IMR-90 (cell line): ENCODE data around the gene FOCAD. TPM values are rescaled to one million over a fixed set of nuclear protein-coding genes. Genes with fewer than 3 reads are reported as not detected.

Experiments
- ATAC-seq: fragments of 200-7000 bp; cut with Tn5 transposase; 2 replicates; pipeline ENCODE4 v1.9.1; 2020; ENCODE audit warnings: low read depth, mild to moderate bottlenecking, moderate library complexity
- BruUV-seq: library from RNA; stranded (reverse); fragments of 400-500 nt; replicated peaks from 2 replicates; lab custom pipeline; 2021; lab: Mats Ljungman, UMichigan
- CTCF ChIA-PET: fragments of 300-600 bp; formaldehyde crosslinking; extraction: SDS; loops from one replicate; lab custom pipeline; 2021; ENCODE audit warnings: antibody characterized with exemption; lab: Yijun Ruan, JAX
- POLR2A ChIA-PET: fragments of 300-600 bp; sonication (Branson Sonifier 250); formaldehyde crosslinking; loops from one replicate; lab custom pipeline; 2022; ENCODE audit warnings: antibody characterized with exemption; ENCODE audit not compliant: unreplicated experiment; lab: Charles Lee
- DNase-seq: peaks from one replicate; pipeline ENCODE4 v3.0.0; 2013
- H2AFZ ChIP-seq: replicated peaks from 2 replicates; pipeline ENCODE3; 2013; ENCODE audit warnings: low read length, mild to moderate bottlenecking; ENCODE audit not compliant: poor library complexity
- H2AK5ac ChIP-seq: 2 replicates; pipeline ENCODE4 v1.6.1; 2013; ENCODE audit warnings: low read depth, low read length, inconsistent platforms
- H2AK9ac ChIP-seq: replicated peaks from 2 replicates; pipeline ENCODE3; 2013; ENCODE audit warnings: mild to moderate bottlenecking, low read depth, low read length, moderate library complexity; ENCODE audit not compliant: poor library complexity
- H2BK120ac ChIP-seq: 2 replicates; pipeline ENCODE4 v1.6.1; 2013; ENCODE audit warnings: low read depth, low read length, inconsistent platforms
- H2BK15ac ChIP-seq: 3 replicates; pipeline ENCODE4 v1.6.1; 2013; ENCODE audit warnings: low read depth, low read length, inconsistent platforms
- H2BK20ac ChIP-seq: 2 replicates; pipeline ENCODE4 v1.6.1; 2013; ENCODE audit warnings: low read depth, mild to moderate bottlenecking, inconsistent platforms, low read length, moderate library complexity
- H2BK5ac ChIP-seq: 2 replicates; pipeline ENCODE4 v1.6.1; 2013; ENCODE audit warnings: mild to moderate bottlenecking, low read depth, low read length, inconsistent platforms; ENCODE audit not compliant: poor library complexity, severe bottlenecking
- H3K14ac ChIP-seq: replicated peaks from 2 replicates; pipeline ENCODE4 v1.6.1; 2013; ENCODE audit warnings: low read depth, low read length, inconsistent platforms
- H3K18ac ChIP-seq: 2 replicates; pipeline ENCODE4 v1.6.1; 2013; ENCODE audit warnings: low read depth, low read length, control low read depth
- H3K23ac ChIP-seq: 2 replicates; pipeline ENCODE4 v1.6.1; 2013; ENCODE audit warnings: low read depth, low read length, inconsistent platforms
- H3K27ac ChIP-seq: 2 replicates; pipeline ENCODE4 v1.5.1; 2013; ENCODE audit warnings: mild to moderate bottlenecking, control low read depth, low read length; ENCODE audit not compliant: insufficient read depth
- H3K27me3 ChIP-seq: 2 replicates; pipeline ENCODE4 v1.6.1; 2013; ENCODE audit warnings: low read length; ENCODE audit not compliant: control insufficient read depth, insufficient read depth
- H3K36me3 ChIP-seq: 2 replicates; pipeline ENCODE4 v1.6.1; 2013; ENCODE audit warnings: low read length, mixed read lengths; ENCODE audit not compliant: control insufficient read depth, insufficient read depth
- H3K4ac ChIP-seq: 2 replicates; pipeline ENCODE4 v1.6.1; 2013; ENCODE audit warnings: low read depth, low read length, inconsistent platforms
- H3K4me1 ChIP-seq: 2 replicates; pipeline ENCODE4 v1.6.1; 2013; ENCODE audit warnings: low read length, mixed read lengths; ENCODE audit not compliant: control insufficient read depth, insufficient read depth
- H3K4me2 ChIP-seq: 2 replicates; pipeline ENCODE4 v1.6.1; 2013; ENCODE audit warnings: low read depth, mild to moderate bottlenecking, control low read depth, low read length, moderate library complexity
- H3K4me3 ChIP-seq: 2 replicates; pipeline ENCODE4 v1.5.1; 2013; ENCODE audit warnings: low read depth, mild to moderate bottlenecking, control low read depth, low read length, moderate library complexity; ENCODE audit not compliant: insufficient read depth
- H3K56ac ChIP-seq: 2 replicates; pipeline ENCODE4 v1.6.1; 2013; ENCODE audit warnings: low read length, inconsistent platforms; ENCODE audit not compliant: insufficient read depth; ENCODE audit errors: extremely low read depth
- H3K79me1 ChIP-seq, 2 experiments: 2 replicates each; pipeline ENCODE4 v1.6.1; 2013; ENCODE audit warnings: low read length in 2 of 2, inconsistent platforms in 1 of 2, low read depth in 1 of 2
- H3K9ac ChIP-seq: 2 replicates; pipeline ENCODE4 v1.6.1; 2013; ENCODE audit warnings: low read depth, low read length, control low read depth
- H3K9me1 ChIP-seq: 2 replicates; pipeline ENCODE4 v1.6.1; 2013; ENCODE audit warnings: low read length, inconsistent platforms; ENCODE audit not compliant: insufficient read depth
- H3K9me3 ChIP-seq: 2 replicates; pipeline ENCODE4 v1.6.1; 2013; ENCODE audit warnings: low read length; ENCODE audit not compliant: control insufficient read depth, insufficient read depth
- H4K20me1 ChIP-seq: 2 replicates; pipeline ENCODE4 v1.6.1; 2013; ENCODE audit warnings: low read length, inconsistent platforms; ENCODE audit not compliant: insufficient read depth
- H4K5ac ChIP-seq: 2 replicates; pipeline ENCODE4 v1.6.1; 2013; ENCODE audit warnings: mild to moderate bottlenecking, low read depth, low read length, control low read depth
- H4K8ac ChIP-seq, 2 experiments: 2 replicates each; pipeline ENCODE4 v1.6.1; 2013; ENCODE audit warnings: low read depth in 2 of 2, low read length in 2 of 2, control low read depth in 1 of 2, inconsistent platforms in 1 of 2
- H4K91ac ChIP-seq: 2 replicates; pipeline ENCODE4 v1.6.1; 2013; ENCODE audit warnings: low read depth, low read length, inconsistent platforms; ENCODE audit not compliant: insufficient read depth
- CEBPB ChIP-seq: IDR thresholded peaks from 2 replicates; pipeline ENCODE4 v1.6.1; 2012; ENCODE audit warnings: low read depth, low read length, improper control_type of control experiment
- CHD1 ChIP-seq: IDR thresholded peaks from 2 replicates; pipeline ENCODE4 v1.6.1; 2012; ENCODE audit warnings: low read depth, low read length, improper control_type of control experiment
- CTCF ChIP-seq: conservative IDR thresholded peaks from 2 replicates; pipeline ENCODE4 v1.5.1; 2012; ENCODE audit warnings: mild to moderate bottlenecking, low read depth, low read length, improper control_type of control experiment
- ELK1 ChIP-seq: fragments of 150-350 bp; IDR thresholded peaks from 2 replicates; pipeline ENCODE4 v1.6.1; 2016; ENCODE audit warnings: low read depth, mild to moderate bottlenecking, low read length, moderate library complexity, borderline replicate concordance
- FOS ChIP-seq: fragments of 150-350 bp; IDR thresholded peaks from 2 replicates; pipeline ENCODE4 v1.6.1; 2016; ENCODE audit warnings: low read depth, low read length
- MAFK ChIP-seq: IDR thresholded peaks from 2 replicates; pipeline ENCODE4 v1.6.1; 2012; ENCODE audit warnings: low read depth, low read length, improper control_type of control experiment
- MAZ ChIP-seq: IDR thresholded peaks from 2 replicates; pipeline ENCODE4 v1.6.1; 2012; ENCODE audit warnings: low read depth, mild to moderate bottlenecking, low read length, improper control_type of control experiment, moderate library complexity, borderline replicate concordance
- MXI1 ChIP-seq: IDR thresholded peaks from 2 replicates; pipeline ENCODE4 v1.6.1; 2012; ENCODE audit warnings: low read depth, mild to moderate bottlenecking, low read length, moderate library complexity, borderline replicate concordance
- NFE2L2 ChIP-seq: fragments of 150-350 bp; IDR thresholded peaks from 2 replicates; pipeline ENCODE4 v1.6.1; 2016; ENCODE audit warnings: low read depth, mild to moderate bottlenecking, low read length
- POLR2A ChIP-seq: IDR thresholded peaks from 2 replicates; pipeline ENCODE4 v1.6.1; 2012; ENCODE audit warnings: mild to moderate bottlenecking, low read depth, low read length
- RAD21 ChIP-seq: IDR thresholded peaks from 2 replicates; pipeline ENCODE4 v1.6.1; 2012; ENCODE audit warnings: low read length, improper control_type of control experiment
- RCOR1 ChIP-seq: IDR thresholded peaks from 2 replicates; pipeline ENCODE4 v1.6.1; 2012; ENCODE audit warnings: mild to moderate bottlenecking, low read length, improper control_type of control experiment; ENCODE audit not compliant: insufficient replicate concordance
- RFX5 ChIP-seq: IDR thresholded peaks from 2 replicates; pipeline ENCODE4 v1.8.0; 2012; ENCODE audit warnings: low read depth, mild to moderate bottlenecking, low read length, moderate library complexity
- SMC3 ChIP-seq: fragments of 150-350 bp; IDR thresholded peaks from 2 replicates; pipeline ENCODE4 v1.6.1; 2016; ENCODE audit warnings: low read depth, mild to moderate bottlenecking, antibody characterized with exemption, low read length, moderate library complexity
- USF2 ChIP-seq: fragments of 150-350 bp; IDR thresholded peaks from 2 replicates; pipeline ENCODE4 v1.6.1; 2017; ENCODE audit warnings: mild to moderate bottlenecking, antibody characterized with exemption, low read length, low read depth
- WGBS, 2 experiments: methylation state at CpG; one replicate each; pipeline versions ENCODE4 v1.1.5 to v1.1.7; 2013; ENCODE audit warnings: missing lambda C conversion rate in 2 of 2; ENCODE audit not compliant: insufficient read length in 1 of 2; ENCODE audit errors: extremely low coverage in 2 of 2; 5-methylcytosine and 5-hydroxymethylcytosine counted together
- dilution Hi-C: fragments of 300-500 bp; cut with HindIII; formaldehyde crosslinking; loops from one replicate; pipeline ENCODE4 v1.14.3; 2018; ENCODE audit warnings: low sequenced_read_pairs; ENCODE audit not compliant: unreplicated experiment
- in situ Hi-C: fragments of 300-500 bp; cut with MboI; formaldehyde crosslinking; loops from 3 replicates; pipeline ENCODE4 v1.14.3; 2019; ENCODE audit warnings: low sequenced_read_pairs, inconsistent platforms, mixed read lengths
- intact Hi-C: fragments of 100-400 bp; cut with micrococcal nuclease; formaldehyde crosslinking; loops from 2 replicates; pipeline ENCODE4 v1.10.0; 2022
- polyA plus RNA-seq, 3 experiments: library from polyadenylated mRNA; depleted of rRNA; stranded (reverse); fragments of >200 nt; gene quantifications; 2 replicates each; pipeline ENCODE4 v1.2.3, GENCODE V29; 2012; ENCODE audit warnings: low replicate concordance in 1 of 3
- total RNA-seq: library from RNA; depleted of rRNA; stranded (reverse); fragments of >200 nt; gene quantifications from 2 replicates; pipeline ENCODE4 v1.2.3, GENCODE V29; 2012

Gene FOCAD
- total and polyA plus RNA-seq, 2 of the 4 experiments (the other 2 are of a cell fraction), result 28.8 to 91.2 TPM

- H2BK5ac ChIP-seq, result no peak overlapping the region
- H2BK120ac ChIP-seq, result no peak overlapping the region
- H3K14ac ChIP-seq, result no peak overlapping the region
- no TSS peak for BruUV-seq
- DNase-seq, result no peak
- in situ Hi-C loops, result no loop called here
- H3K9me1 ChIP-seq, result no peaks in the 10 kb centered on the region
- no peak overlapping the region for H2BK15ac ChIP-seq
- no peak overlapping the region for H4K5ac ChIP-seq
- dilution Hi-C loops, result no loop called here
- ChIA-PET CTCF (no interaction called here), POLR2A (no interaction called here)
- no peaks in the 10 kb centered on the region for H3K27me3 ChIP-seq
- no peak overlapping the region for H2AFZ ChIP-seq
- WGBS, 2 experiments, result no CpG with 5 or more reads among the region's 4 CpGs
- no peak overlapping the region for H3K56ac ChIP-seq
- H3K36me3 ChIP-seq, result no peaks in the 10 kb centered on the region
- no peak overlapping the region for H2AK5ac ChIP-seq
- H3K4ac ChIP-seq, result no peak overlapping the region
- no peak overlapping the region for H4K91ac ChIP-seq
- no peak overlapping the region for H3K18ac ChIP-seq
- no peak overlapping the region for H2AK9ac ChIP-seq
- H3K4me2 ChIP-seq, result no peak overlapping the region
- no peaks in the 10 kb centered on the region for H3K4me1 ChIP-seq
- no peaks in the 10 kb centered on the region for H4K20me1 ChIP-seq
- no peak overlapping the region for H3K4me3 ChIP-seq
- ATAC-seq, result no peak
- intact Hi-C loops, result no loop called here
- TF ChIP-seq MAZ, result no peak
- TF ChIP-seq ELK1, result no peak
- no peak for TF ChIP-seq FOS
- no peak for TF ChIP-seq CEBPB
- no peak for TF ChIP-seq CTCF
- TF ChIP-seq POLR2A, result no peak
- TF ChIP-seq RAD21, result no peak
- no peak for TF ChIP-seq RFX5
- no peak for TF ChIP-seq SMC3
- no peak for TF ChIP-seq MAFK
- no peak for TF ChIP-seq NFE2L2
- TF ChIP-seq CHD1, result no peak
- no peak for TF ChIP-seq USF2
- TF ChIP-seq RCOR1, result no peak
- TF ChIP-seq MXI1, result no peak
- H3K9ac ChIP-seq, result no peak overlapping the region
- H3K27ac ChIP-seq, result no peak overlapping the region
- no peak overlapping the region for H3K23ac ChIP-seq
- no peak overlapping the region for H4K8ac ChIP-seq
- H3K79me1 ChIP-seq, result no peaks in the 10 kb centered on the region
- no peaks in the 10 kb centered on the region for H3K9me3 ChIP-seq
- no peak overlapping the region for H2BK20ac ChIP-seq
These were observed 33.2 kb upstream of the FOCAD start for GRCh38 chr9:20650750-20651299.
